CD4-positive, alpha-beta T cell treated with Interleukin-4 for 4 hours (primary cell): Measurements from ENCODE around the gene GIPR.
"Not testable (repeated sequence)": the region's sequence is repeated elsewhere in the genome, so short reads cannot be mapped to it uniquely, and the experiment has no call there.

Experiments
- DNase-seq: peaks from one replicate; pipeline ENCODE4 v3.0.0-alpha.2; 2020

The GIPR gene

DNA sequence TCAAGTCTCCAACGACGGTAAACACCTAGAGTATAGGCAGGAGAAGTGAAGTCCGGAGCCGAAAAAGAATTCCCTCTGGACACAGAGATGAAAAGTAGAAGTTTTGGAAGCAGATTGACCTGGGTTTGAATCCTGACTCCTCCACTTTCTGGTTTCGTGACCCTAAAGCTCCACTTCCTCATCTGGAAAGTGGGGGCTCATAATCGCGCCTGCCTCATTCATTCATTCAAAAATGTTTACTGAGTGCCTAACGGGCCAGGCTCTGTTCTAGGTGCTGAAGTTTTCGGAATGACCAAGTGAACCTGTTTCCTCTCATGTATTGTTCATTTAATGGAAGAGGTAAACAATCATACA is 21.7 kb upstream of the GIPR start:
- DNase-seq: no peak

GRCh38 chr19:45650722-45651121 is 17.3 kb upstream of the GIPR start:
- DNase-seq: no peak

DNA sequence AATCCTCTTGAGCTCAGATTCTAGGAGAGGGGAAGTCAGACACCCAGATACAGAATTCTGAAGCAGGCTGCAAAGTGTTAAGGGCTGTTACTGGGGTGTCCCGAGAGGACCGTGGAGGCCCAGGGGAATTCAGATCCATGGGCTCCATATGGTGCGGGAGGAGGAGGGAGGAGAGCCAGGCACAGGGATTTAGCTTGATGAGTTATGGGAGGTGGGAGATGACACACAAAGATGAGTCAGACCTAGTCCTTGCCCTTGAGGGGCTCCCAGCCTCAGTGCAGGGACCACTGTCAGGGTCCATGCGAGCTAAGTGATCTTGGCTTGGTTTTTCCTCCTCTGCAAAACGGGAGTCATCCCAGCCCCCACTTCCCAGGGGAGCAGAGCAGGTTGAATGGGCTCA is 14.4 kb upstream of the GIPR start:
- DNase-seq: no peak

DNA sequence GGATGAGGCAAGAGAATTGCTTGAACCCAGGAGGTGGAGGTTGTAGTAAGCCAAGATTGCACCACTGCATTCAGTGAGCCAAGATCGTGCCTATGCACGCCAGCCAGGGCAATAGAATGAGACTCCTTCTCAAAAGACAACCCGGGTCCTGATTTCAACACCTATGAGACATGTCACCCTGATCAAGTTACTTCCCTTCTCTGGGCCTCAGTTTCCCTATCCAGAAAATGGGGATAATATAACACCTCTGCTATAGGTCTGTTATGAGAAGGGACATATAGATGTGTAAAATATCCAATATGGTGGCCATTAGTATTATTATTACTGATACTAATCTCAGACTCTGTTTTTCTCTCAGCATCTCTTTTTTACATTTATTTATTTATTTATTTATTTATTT is 12.9 kb upstream of the GIPR start:
- DNase-seq: no peak

GRCh38 chr19:45657520-45658167 is 10.4 kb upstream of the GIPR start:
- no peak for DNase-seq

DNA sequence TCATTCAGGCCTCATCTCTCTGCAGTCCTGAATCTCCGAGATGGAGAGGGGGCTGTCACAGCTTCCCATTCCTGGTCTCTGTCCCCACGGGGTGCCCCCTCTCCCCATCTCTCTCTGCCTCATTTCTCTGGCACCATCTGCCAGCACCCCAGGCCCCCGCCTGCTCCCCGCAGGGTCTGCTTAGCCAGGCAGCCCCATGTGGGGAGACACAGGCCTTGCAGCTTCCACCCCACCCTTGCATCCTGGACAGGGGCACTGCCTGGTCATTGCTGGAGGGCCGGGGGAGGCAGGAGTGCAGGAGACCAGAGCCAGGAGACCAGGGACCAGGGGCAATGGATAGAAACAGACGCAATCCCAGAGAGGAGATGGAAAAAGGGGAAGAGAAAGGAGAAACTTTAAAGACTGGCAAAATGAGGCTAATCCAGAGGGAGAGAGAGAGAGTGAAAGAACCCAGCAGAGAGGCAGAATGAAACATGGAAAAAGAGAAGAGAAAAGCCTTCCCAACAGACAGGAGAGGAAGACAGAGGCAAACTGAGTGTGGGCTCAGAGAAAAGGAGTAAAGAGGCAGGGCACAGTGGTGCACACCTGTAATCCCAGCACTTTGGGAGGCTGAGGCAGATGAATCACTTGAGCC is 8.8 kb upstream of the GIPR start:
- DNase-seq: no peak

- no peak for DNase-seq
Measured at GRCh38 chr19:45660636-45661035, 7.4 kb upstream of the GIPR start.

DNA sequence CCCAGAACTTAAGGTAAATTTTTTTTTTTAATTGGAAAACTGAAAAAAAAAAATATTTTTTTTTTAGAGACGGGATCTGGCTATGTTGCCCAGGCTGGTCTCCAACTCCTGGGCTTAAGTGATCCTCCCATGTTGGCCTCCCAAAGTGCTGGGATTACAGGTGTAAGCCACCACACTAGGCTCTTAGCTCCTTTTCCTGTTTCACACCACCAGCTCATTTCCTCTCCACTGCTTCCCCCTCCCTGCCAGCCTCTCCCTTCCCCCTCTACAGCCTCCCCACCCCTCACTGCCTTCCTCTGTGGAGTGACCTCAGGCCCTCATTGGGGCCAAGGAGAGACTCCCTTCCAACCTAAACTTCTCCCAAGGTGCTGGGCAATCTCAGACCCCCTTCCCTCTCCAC is 4.2 kb upstream of the GIPR start:
- DNase-seq: no peak

- no peak for DNase-seq
Measured at GRCh38 chr19:45664575-45664974, 3.4 kb upstream of the GIPR start.

DNA sequence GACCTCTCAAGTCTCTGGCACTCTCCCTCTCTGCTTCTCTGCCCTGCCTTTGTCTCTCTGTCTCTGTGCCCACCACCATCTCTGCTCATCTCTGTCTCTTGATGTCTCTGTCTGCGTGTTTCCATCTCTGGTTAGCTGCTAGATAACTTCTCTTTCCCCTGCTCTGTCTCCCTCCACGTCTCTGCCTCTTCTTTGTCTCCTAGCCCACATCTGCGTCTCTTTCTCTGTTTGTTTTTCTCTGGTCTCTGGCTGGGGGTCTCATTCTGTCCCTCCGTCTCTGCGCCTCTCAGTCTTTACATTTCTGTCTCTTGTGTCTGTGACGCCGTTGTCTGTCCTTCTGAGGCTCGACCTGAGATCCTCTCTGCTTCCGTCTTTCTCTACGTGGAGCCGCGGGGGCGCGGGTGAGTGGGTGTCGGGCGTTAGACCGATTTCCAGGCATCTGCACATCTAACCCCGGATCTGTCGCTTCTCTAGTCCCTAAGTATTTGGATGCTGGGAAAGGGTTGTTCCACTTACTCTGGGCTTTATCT is 386 bp downstream of the GIPR start:
- DNase-seq: peak; percentile 20

GRCh38 chr19:45670670-45671453 is 2.8 kb downstream of the GIPR start:
- peak; percentile 11 for DNase-seq

GRCh38 chr19:45674946-45675345 is 6.9 kb downstream of the GIPR start:
- DNase-seq: no peak

- peak; percentile 32 for DNase-seq
Measured at GRCh38 chr19:45676851-45677263, 8.8 kb downstream of the GIPR start.

- peak; percentile 81 for DNase-seq
Measured at GRCh38 chr19:45677351-45678230, 9.6 kb downstream of the GIPR start.

DNA sequence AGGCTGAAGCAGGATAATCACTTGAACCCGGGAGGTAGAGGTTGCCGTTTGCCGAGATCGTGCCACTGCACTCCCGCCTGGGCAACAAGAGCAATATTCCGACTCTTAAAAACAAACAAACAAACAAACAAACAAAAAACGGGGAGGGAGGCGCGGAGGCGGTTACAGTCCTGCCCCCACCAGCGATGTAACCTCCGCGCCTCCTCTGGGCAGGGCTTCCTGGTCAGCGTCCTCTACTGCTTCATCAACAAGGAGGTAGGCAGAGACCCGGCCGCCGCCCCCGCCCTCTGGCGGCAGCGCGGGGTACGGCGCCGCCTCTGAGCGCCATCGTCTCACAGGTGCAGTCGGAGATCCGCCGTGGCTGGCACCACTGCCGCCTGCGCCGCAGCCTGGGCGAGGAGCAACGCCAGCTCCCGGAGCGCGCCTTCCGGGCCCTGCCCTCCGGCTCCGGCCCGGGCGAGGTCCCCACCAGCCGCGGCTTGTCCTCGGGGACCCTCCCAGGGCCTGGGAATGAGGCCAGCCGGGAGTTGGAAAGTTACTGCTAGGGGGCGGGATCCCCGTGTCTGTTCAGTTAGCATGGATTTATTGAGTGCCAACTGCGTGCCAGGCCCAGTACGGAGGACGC is 13.5 kb downstream of the GIPR start:
- DNase-seq: peak; percentile 83

DNA sequence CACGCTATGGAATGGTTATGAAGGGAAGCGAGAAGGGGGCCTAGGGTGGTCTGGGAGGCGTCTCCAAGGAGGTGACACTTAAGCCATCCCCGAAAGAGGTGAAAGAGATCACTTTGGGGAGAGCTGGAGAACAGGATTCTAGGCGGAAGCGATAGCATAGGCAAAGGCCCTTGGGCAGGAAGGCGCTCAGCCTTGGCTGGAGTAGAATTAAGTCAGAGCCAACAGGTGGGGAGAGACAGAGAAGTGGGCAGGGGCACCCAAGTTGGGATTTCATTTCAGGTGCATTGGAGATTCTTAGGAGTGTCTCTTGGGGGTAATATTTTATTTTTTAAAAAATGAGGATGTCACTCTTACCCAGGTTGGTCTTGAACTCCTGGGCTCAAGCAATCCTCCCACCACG is 14.1 kb downstream of the GIPR start:
- no peak for DNase-seq

- DNase-seq: no peak
Measured at GRCh38 chr19:45682908-45683307, 14.9 kb downstream of the GIPR start.

DNA sequence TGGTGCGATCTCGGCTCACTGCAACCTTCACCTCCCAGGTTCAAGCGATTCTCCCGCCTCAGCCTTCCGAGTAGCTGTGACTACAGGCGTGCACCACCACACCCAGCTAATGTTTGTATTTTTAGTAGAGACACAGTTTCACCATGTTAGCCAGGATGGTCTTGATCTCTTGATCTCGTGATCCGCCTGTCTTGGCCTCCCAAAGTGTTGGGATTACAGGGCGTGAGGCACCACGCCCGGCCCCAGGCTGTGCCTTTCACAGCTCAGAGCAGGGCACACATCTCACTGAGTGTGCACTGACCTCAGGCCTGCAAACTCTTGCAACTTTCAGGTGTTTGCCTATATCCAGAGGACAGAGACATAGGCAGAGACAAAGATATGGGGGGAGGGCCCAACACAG is 17.0 kb downstream of the GIPR start:
- DNase-seq: not testable (repeated sequence)

DNA sequence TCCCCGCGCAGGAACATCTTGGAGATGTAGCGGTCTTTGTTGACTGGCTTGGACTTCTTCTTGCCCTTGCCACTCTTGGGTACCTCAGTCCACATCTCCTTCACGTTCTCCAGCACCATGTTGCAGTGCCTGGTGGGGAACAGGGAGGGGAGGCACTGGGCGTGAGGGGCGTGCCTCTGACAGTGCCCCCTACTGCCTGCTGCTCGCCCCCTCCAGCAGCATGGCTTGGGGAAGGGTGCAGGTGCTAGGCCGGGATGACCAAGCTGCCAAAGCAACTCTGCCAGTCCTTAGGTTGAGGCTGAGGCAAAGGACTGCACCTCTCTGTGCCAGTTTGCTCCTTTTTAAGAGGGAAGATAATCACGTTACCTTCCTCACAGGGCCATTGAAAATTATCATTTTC is 19.6 kb downstream of the GIPR start:
- no peak for DNase-seq

DNA sequence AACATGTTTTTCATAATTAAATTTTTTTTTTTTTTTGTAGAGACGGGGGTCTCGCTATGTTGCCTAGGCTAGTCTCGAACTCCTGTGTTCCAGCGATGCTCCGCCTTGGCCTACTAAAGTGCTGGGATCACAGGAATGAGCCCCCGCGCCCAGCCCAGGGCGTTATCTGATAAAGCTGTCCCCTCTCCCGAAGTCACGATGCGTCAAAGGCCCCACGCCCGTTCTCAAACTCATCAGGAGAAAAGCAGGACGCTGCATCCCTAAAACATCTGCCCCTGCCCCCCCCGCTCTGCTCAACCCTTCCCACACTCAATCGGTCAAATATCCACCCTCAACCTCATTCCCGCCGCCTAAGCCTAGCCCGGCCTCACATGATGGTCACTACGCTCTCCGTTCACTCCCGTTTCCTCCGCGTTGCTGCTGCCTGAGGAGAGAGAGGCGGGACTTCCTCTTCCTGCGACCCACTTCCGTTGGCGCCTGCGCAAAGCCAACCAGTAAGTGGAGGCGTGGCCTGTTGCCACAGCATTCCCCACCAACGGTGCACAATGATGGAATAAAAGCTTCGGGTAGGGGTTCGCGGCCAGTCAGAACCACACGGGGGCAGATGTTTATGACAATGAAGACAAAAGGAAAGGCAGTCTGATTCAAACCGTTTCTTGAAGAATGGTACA is 23.6 kb downstream of the GIPR start, which contains the start of gene SNRPD2:
TSS of gene SNRPD2 (minus strand) at position 438 of the 671 bp plus-strand sequence. CDS start at position 373, 65 bp downstream.
- DNase-seq: peak; percentile 90

DNA sequence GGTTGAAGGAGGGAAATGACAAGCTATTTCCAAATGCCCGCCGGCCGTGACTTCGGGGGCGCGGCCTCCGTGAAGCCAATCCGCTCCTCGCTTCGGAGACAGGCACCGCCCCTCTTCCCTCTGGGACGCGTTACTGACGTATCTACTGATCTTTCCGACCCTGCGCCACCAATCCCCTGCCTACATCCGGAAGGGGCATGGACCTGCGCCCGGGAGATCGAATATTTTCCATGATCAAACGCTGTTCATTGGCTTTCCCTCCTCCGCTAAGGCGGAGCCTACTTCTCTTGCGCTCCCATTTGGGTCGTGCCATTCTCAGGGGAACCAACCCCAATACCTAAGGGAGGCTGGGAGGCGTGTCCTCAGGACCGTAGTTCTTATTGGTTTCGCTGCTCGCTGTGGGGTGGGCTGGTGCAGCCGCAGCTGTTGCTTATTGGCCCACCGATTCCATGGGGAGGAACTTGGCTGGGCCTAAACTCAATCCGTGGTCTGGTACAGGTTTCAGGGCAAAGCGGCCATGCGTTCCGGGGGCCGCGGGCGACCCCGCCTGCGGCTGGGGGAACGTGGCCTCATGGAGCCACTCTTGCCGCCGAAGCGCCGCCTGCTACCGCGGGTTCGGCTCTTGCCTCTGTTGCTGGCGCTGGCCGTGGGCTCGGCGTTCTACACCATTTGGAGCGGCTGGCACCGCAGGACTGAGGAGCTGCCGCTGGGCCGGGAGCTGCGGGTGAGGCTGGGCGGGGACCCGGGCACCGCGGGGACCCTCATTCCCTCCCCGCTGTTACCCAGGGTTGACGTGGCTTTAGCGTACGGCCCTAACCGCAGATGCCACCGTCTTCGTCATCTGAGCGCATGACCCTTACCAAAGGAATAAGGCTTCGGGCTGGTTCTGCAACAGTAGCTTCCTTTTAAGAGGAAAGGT is 24.4 kb downstream of the GIPR start, which contains the start of gene QPCTL:
TSS of gene QPCTL (plus strand) at position 480 of the 919 bp plus-strand sequence. CDS start at position 518, 38 bp downstream.
- DNase-seq: peak; percentile 99
